Osteocyte (in vitro differentiated cells): ENCODE measurements around the gene GPBP1L1. TPM values are rescaled to one million over a fixed set of nuclear protein-coding genes. Genes with fewer than 3 reads are reported as not detected.
"Not testable (repeated sequence)": the region's sequence is repeated elsewhere in the genome, so short reads cannot be mapped to it uniquely, and the experiment has no call there.

Source experiments
- DNase-seq: peaks from one replicate; pipeline ENCODE4 v3.0.0; 2021; ENCODE audit warnings: mixed read lengths; ENCODE audit not compliant: unreplicated experiment; ENCODE audit errors: extremely low spot score
- H3K27ac Mint-ChIP-seq: one replicate; pipeline ENCODE4 v1.8.0; 2021; ENCODE audit warnings: mild to moderate bottlenecking, mixed read lengths; ENCODE audit not compliant: unreplicated experiment
- H3K27me3 Mint-ChIP-seq: one replicate; pipeline ENCODE4 v1.8.0; 2021; ENCODE audit warnings: mixed read lengths; ENCODE audit not compliant: unreplicated experiment
- H3K36me3 Mint-ChIP-seq: one replicate; pipeline ENCODE4 v1.8.0; 2021; ENCODE audit warnings: mixed read lengths; ENCODE audit not compliant: unreplicated experiment
- H3K4me1 Mint-ChIP-seq: one replicate; pipeline ENCODE4 v1.8.0; 2021; ENCODE audit warnings: mixed read lengths; ENCODE audit not compliant: unreplicated experiment
- H3K4me3 Mint-ChIP-seq: one replicate; pipeline ENCODE4 v1.8.0; 2021; ENCODE audit warnings: mild to moderate bottlenecking, moderate library complexity, mixed read lengths; ENCODE audit not compliant: unreplicated experiment
- H3K9me3 Mint-ChIP-seq: one replicate; pipeline ENCODE4 v1.8.0; 2021; ENCODE audit warnings: mixed read lengths; ENCODE audit not compliant: unreplicated experiment
- total RNA-seq: library from RNA; stranded (reverse); gene quantifications from 2 replicates; pipeline ENCODE4 v1.2.1, GENCODE V29; 2021
- TF ChIP-seq, protein P1 (sequence below): fragments of 200-600 bp; sonication (generic); IDR thresholded peaks from 2 replicates; pipeline ENCODE4 v1.5.0; 2021; ENCODE audit warnings: antibody characterized with exemption, mild to moderate bottlenecking, moderate library complexity

The GPBP1L1 gene
- total RNA-seq, 1 donor from 2014 or later = 87.2 TPM

DNA sequence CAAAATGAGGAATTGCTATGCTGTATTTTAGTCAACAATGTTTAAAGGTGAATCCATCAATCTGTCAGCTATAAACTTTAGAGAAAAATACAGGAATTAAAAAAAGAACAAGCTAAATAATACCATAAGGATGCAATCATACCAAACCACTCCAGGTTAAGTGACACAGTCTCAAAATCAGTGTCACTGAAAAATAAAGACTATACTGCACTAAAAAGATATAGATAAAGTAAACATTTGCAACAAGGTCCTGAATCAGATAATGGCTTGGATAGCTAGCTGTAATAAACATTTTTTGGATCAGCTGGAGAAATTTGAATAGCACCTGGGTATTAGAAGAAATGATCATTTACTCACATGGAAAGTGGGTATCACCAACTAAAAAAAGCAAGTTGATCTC lies 7.8 kb downstream of the GPBP1L1 start:
- Mint-ChIP-seq H3K27ac (peak overlapping the region; percentile 56), H3K36me3 (no peaks in the 10 kb centered on the region), H3K27me3 (no peaks in the 10 kb centered on the region), H3K4me3 (no peak overlapping the region), H3K9me3 (no peaks in the 10 kb centered on the region), H3K4me1 (peaks cover 69% of the 10 kb centered on the region)
- no peak for DNase-seq
- TF ChIP-seq, protein P1, sequence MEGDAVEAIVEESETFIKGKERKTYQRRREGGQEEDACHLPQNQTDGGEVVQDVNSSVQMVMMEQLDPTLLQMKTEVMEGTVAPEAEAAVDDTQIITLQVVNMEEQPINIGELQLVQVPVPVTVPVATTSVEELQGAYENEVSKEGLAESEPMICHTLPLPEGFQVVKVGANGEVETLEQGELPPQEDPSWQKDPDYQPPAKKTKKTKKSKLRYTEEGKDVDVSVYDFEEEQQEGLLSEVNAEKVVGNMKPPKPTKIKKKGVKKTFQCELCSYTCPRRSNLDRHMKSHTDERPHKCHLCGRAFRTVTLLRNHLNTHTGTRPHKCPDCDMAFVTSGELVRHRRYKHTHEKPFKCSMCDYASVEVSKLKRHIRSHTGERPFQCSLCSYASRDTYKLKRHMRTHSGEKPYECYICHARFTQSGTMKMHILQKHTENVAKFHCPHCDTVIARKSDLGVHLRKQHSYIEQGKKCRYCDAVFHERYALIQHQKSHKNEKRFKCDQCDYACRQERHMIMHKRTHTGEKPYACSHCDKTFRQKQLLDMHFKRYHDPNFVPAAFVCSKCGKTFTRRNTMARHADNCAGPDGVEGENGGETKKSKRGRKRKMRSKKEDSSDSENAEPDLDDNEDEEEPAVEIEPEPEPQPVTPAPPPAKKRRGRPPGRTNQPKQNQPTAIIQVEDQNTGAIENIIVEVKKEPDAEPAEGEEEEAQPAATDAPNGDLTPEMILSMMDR = no peak

DNA sequence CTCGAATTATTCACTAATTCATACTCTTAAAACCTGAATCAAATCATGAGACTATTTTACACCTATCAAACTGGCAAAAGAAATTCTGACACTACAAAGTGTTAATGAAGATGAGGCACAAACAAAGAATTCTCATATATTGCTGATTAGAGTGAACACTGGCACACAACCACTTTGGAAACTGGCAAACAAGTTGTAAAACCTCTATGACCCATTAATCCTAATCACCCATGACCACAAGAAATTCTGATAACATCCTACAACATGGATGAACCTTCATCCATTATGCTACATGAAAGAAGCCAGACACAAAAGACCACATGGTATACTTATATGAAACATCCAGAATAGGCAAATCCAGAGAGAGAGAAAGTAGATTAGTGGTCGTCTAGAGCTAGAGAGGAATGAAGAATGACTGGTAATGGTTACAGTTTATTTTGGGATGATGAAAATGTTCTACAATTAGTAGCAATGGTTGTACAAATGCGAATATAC lies 8.5 kb downstream of the GPBP1L1 start:
- peak overlapping the region; percentile 50 for H3K27ac Mint-ChIP-seq
- TF ChIP-seq, protein P1 = no peak
- H3K9me3 Mint-ChIP-seq = no peaks in the 10 kb centered on the region
- peaks cover 72% of the 10 kb centered on the region for H3K4me1 Mint-ChIP-seq
- H3K27me3 Mint-ChIP-seq = no peaks in the 10 kb centered on the region
- H3K36me3 Mint-ChIP-seq = peaks cover 1% of the 10 kb centered on the region
- H3K4me3 Mint-ChIP-seq = no peak overlapping the region
- no peak for DNase-seq

DNA sequence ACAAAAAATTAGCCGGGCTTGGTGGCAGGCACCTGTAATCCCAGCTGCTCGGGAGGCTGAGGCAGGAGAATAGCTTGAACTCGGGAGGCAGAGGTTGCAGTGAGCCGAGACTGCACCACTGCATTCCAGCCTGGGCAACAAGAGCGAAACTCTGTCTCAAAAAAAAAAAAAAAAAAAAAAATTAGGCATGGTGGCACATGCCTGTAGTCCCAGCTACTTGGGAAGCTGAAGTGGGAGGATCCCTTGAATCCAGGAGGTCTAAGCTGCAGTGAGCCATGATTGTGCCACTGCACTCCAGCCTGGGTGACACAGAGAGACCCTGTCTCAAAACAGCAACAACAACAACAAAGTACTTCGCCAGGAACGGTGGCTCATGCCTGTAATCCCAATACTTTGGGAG lies 9.8 kb downstream of the GPBP1L1 start:
- DNase-seq, H3K9me3 Mint-ChIP-seq, H3K27me3 Mint-ChIP-seq, H3K27ac Mint-ChIP-seq, H3K4me3 Mint-ChIP-seq, H3K36me3 Mint-ChIP-seq: not testable (repeated sequence)
- H3K4me1 Mint-ChIP-seq = peaks cover 66% of the 10 kb centered on the region

DNA sequence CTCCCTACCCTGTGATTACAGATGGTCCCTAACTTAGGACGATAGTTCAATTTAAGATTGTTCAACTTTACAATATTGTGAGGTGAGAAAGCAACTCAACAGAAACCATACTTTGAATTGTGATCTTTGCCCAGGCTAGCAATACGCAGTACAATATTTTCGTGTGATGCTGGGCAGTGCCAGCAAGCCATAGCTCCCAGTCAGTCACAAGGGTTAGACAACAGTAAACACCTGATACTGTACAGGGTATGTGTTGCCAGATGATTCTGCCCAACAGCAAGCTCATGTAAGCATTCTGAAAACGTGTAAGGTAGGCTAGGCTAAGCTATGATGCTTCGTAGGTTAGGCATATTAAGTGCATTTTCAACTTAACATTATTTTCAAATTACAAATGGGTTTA lies 11.9 kb downstream of the GPBP1L1 start:
- Mint-ChIP-seq H3K9me3 (no peaks in the 10 kb centered on the region), H3K36me3 (peaks cover 3% of the 10 kb centered on the region), H3K4me1 (peaks cover 59% of the 10 kb centered on the region), H3K27ac (peak overlapping the region; percentile 21), H3K4me3 (no peak overlapping the region), H3K27me3 (no peaks in the 10 kb centered on the region)
- TF ChIP-seq, protein P1 = no peak
- no peak for DNase-seq

DNA sequence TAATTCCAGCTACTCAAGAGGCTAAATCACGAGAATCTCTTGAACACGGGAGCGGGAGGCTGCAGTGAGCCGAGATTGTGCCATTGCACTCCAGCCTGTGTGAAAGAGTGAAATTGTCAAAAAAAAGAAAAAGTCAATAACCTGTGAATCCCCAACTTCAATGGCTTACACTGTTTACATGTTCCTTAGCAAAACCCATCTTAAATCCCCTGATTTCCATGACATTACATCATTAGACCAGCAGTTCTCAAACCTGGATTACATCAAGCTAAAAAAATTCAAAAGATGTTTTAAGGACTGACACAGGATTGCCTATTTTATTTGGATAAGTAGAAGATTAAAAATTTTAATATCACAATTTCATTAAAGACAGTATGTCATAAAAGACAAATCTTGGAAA lies 12.4 kb downstream of the GPBP1L1 start:
- H3K27ac Mint-ChIP-seq = peak overlapping the region; percentile 53
- H3K36me3 Mint-ChIP-seq = peaks cover 4% of the 10 kb centered on the region
- TF ChIP-seq, protein P1 = no peak
- peaks cover 59% of the 10 kb centered on the region for H3K4me1 Mint-ChIP-seq
- DNase-seq = no peak
- H3K27me3 Mint-ChIP-seq = no peaks in the 10 kb centered on the region
- no peak overlapping the region for H3K4me3 Mint-ChIP-seq
- no peaks in the 10 kb centered on the region for H3K9me3 Mint-ChIP-seq
